Skeletal muscle tissue (tissue), 5 donors: ENCODE data around the gene ATG5. TPM values are rescaled to one million over a fixed set of nuclear protein-coding genes. Genes with fewer than 3 reads are reported as not detected.

Source experiments
- H3K27ac ChIP-seq: one replicate; pipeline ENCODE4 v1.7.0; 2013; ENCODE audit warnings: mild to moderate bottlenecking, low read depth, low read length, inconsistent platforms
- H3K27me3 ChIP-seq, 3 donors: one replicate each; pipeline ENCODE4 v1.7.0; 2013; ENCODE audit warnings: low read length in 3 of 3; ENCODE audit not compliant: control insufficient read depth in 3 of 3, insufficient read depth in 3 of 3
- H3K36me3 ChIP-seq, 3 donors: one replicate each; pipeline ENCODE4 v1.7.0; 2013; ENCODE audit warnings: low read length in 3 of 3; ENCODE audit not compliant: control insufficient read depth in 3 of 3, insufficient read depth in 3 of 3
- H3K4me1 ChIP-seq, 3 donors: one replicate each; pipeline ENCODE4 v1.7.0; 2013; ENCODE audit warnings: low read length in 3 of 3, mild to moderate bottlenecking in 3 of 3; ENCODE audit not compliant: control insufficient read depth in 3 of 3, insufficient read depth in 3 of 3
- H3K4me3 ChIP-seq, 3 donors: one replicate each; pipeline ENCODE4 v1.7.0; 2013; ENCODE audit warnings: low read length in 3 of 3
- H3K9ac ChIP-seq, 3 donors: one replicate each; pipeline ENCODE4 v1.7.0; 2013; ENCODE audit warnings: low read length in 3 of 3, mild to moderate bottlenecking in 3 of 3, moderate library complexity in 2 of 3, low read depth in 1 of 3
- H3K9me3 ChIP-seq, 3 donors: one replicate each; pipeline ENCODE4 v1.7.0; 2013; ENCODE audit warnings: low read length in 3 of 3; ENCODE audit not compliant: control insufficient read depth in 3 of 3
- small RNA-seq: library from RNA; depleted of rRNA; stranded (forward); fragments of <200 nt; gene quantifications from one replicate; pipeline ENCODE3, GENCODE V24; 2014
- total RNA-seq: library from RNA; depleted of rRNA; stranded (reverse); fragments of >200 nt; gene quantifications from one replicate; pipeline ENCODE4 v1.2.3, GENCODE V29; 2014
- donor health status: Osteomylitis.

The ATG5 gene
- total RNA-seq, 1 donor from 2014 or later: 38.1 TPM

GRCh38 chr6:106142876-106143431, 182.6 kb downstream of the ATG5 start:
- Histone ChIP-seq H3K9me3 (no peaks in the 10 kb centered on the region), H3K27ac (no peak overlapping the region), H3K36me3 (no peaks in the 10 kb centered on the region), H3K27me3 (no peaks in the 10 kb centered on the region), H3K9ac (no peak overlapping the region), H3K4me1 (peaks cover 12 to 18% (median 13%) of the 10 kb centered on the region in 3 donors), H3K4me3 (no peak overlapping the region)

GRCh38 chr6:106141441-106142237, 183.9 kb downstream of the ATG5 start:
- no peaks in the 10 kb centered on the region for H3K36me3 ChIP-seq
- H3K4me1 ChIP-seq: peaks cover 12 to 18% (median 13%) of the 10 kb centered on the region in 3 donors
- no peak overlapping the region for H3K9ac ChIP-seq
- H3K27ac ChIP-seq: peak overlapping the region; percentile 53
- peak overlapping the region in 2 of 3 donors; percentile 29 to 43 for H3K4me3 ChIP-seq
- no peaks in the 10 kb centered on the region for H3K27me3 ChIP-seq
- H3K9me3 ChIP-seq: no peaks in the 10 kb centered on the region

- Histone ChIP-seq H3K27me3 (no peaks in the 10 kb centered on the region), H3K9me3 (no peaks in the 10 kb centered on the region)
Observed at GRCh38 chr6:106138151-106138550, 187.4 kb downstream of the ATG5 start.

GRCh38 chr6:106136845-106137244, 188.7 kb downstream of the ATG5 start:
- Histone ChIP-seq H3K36me3 (no peaks in the 10 kb centered on the region), H3K9me3 (no peaks in the 10 kb centered on the region), H3K4me1 (peaks cover 6 to 21% (median 10%) of the 10 kb centered on the region in 3 donors), H3K4me3 (no peak overlapping the region), H3K9ac (no peak overlapping the region), H3K27me3 (no peaks in the 10 kb centered on the region), H3K27ac (no peak overlapping the region)

More at GRCh38 chr6:106138151-106138550, 187.4 kb downstream of the ATG5 start:
- Histone ChIP-seq H3K4me3 (no peak overlapping the region), H3K27ac (no peak overlapping the region), H3K36me3 (no peaks in the 10 kb centered on the region), H3K4me1 (peaks cover 13 to 32% (median 17%) of the 10 kb centered on the region in 3 donors), H3K9ac (no peak overlapping the region)

- Histone ChIP-seq H3K4me1 (peaks cover 0 to 14% (median 5%) of the 10 kb centered on the region in 3 donors), H3K9me3 (no peaks in the 10 kb centered on the region), H3K4me3 (no peak overlapping the region), H3K27ac (no peak overlapping the region), H3K36me3 (no peaks in the 10 kb centered on the region), H3K9ac (no peak overlapping the region), H3K27me3 (no peaks in the 10 kb centered on the region)
Observed at GRCh38 chr6:106135911-106136571, 189.5 kb downstream of the ATG5 start.

GRCh38 chr6:106134906-106135634, 190.5 kb downstream of the ATG5 start:
- H3K9me3 ChIP-seq: no peaks in the 10 kb centered on the region
- H3K27me3 ChIP-seq: no peaks in the 10 kb centered on the region
- H3K27ac ChIP-seq: no peak overlapping the region
- H3K9ac ChIP-seq: no peak overlapping the region
- no peaks in the 10 kb centered on the region for H3K36me3 ChIP-seq
- peak overlapping the region in 2 of 3 donors; percentile 13 to 51 for H3K4me3 ChIP-seq
- H3K4me1 ChIP-seq: peaks cover 0 to 14% (median 5%) of the 10 kb centered on the region in 3 donors

Small RNA genes lying within 50 kb of the gene (small RNA-seq; reads per million reads assigned to genes)
- not detected for gene RF00015
- gene RN7SL47P: not detected
- not detected for gene RNU6-344P

Other genes starting within 250 kb of the ATG5 start
- 1.6 TPM for gene PRDM1, start 239.4 kb downstream of the ATG5 start, total RNA-seq
- gene CRYBG1, start 35.0 kb upstream of the ATG5 start, total RNA-seq: 3.7 TPM